ENCODE results near the gene SDS. TPM values are rescaled to one million over a fixed set of nuclear protein-coding genes. Genes with fewer than 3 reads are reported as not detected.

Gene SDS
- total RNA-seq, 1 donor from 2014 or later = 6.4 TPM

DNA sequence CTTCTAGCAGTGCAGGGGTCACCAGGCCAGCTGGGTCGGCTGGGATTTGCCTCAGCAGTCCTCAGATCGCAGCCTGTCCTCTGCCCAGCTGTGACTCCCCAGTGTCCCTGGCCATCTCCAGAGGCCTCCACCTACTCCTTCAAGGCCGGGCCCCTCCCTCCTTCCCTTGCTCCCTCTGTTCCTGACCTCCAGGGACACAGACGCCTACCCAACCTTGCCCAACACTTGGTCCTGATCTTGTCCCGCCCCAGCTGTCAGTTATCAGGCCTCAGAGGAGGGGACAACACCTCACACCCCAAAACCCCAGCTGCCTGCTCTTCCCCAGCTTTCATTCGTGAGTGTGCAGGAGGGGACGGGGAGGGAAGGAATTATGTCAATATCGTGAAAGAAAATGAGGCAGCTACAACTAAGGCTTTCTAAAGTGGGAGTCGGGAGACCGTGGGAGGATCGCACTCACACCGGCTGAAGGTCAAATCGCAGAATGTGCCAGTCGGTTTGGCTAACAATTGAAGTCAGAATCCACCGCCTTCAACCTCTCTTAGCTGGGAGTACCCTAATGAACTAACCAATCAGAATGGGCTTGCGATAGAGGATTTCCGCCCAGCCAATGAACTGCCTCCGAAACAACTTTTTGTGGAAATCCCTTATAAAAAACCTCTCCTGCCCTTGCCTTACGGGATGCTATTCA lies 54.7 kb downstream of the SDS start:
- no peak for DNase-seq (ENCODE audit: low spot score)

DNA sequence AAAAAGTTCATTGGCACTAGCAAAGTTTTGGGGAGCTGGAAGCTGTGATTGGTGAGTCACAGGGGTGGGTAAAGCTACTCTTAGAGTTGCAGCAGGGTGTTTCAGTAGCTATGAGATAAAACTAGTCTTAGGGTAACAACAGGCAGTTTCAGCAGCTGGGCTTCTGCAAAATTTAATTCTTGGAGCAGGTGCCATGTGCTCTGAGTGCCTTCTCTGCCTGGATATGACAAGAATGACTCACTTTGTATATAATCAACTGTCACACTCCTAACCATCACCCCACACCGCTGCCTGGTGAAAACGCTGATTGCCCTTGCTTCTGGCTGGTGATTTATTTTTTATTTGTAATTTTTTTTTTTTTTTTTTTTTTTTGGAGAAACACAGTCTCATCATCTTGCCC lies 55.8 kb downstream of the SDS start:
- DNase-seq (ENCODE audit: low spot score) = no peak

DNA sequence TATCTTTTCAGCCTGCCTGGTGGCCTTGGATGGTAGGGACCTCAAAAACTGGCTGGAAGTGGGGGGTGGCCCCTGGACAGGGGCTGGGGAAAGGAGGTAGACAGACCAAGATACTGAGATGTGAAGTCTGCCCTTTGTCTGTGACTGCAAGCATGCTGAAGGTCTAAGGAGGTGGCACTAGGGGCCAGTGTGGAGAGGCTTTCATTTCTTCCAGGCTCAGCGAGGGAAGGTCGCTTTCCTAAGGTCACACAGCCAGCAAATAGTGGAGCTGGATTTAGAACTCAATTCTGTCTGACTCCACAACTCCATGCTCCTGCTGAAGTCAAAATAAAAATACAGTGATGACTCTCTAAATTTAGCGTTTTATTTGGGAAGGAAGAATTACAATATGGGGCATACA lies 56.6 kb downstream of the SDS start:
- no peak for DNase-seq (ENCODE audit: low spot score)

DNA sequence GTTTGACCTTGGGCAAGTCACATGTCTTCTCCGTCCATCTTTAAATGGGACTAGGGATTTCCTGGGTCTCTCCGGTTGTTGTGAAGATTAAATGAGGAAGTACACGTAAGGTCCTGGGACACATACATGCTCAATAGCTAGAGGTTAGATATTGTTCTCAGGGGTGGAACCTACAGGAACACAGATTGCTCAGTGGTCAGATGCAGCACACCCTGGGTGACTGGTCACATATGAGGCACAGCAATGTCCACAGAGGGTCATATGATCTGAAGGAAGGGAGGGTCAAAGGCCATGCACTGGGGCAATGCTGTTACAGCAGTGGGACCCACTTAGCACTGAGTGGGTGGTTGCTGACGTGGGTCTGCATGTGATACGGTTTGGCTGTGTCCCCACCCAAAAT lies 57.3 kb downstream of the SDS start:
- no peak for DNase-seq (ENCODE audit: low spot score)

DNA sequence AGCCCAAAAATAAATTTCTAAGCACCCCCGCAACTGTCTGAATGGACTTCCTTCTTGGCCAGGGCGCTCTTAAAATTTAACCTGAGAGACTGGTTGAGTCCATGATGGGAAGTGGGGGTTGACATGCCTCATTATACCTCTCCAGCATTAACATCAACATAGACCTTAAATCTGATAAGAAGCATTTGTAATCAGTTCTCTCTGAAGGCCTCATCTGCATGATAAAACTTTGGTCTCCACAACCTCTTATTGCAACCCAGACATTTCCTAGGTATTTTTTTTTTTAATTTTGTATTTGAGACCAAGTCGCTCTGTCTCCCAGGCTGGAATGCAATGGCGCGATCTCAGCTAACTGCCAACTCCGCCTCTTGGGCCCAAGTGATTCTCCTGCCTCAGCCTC lies 58.4 kb downstream of the SDS start:
- DNase-seq (ENCODE audit: low spot score) = no peak

Other genes with a start within 250 kb of the SDS start
- 65.2 TPM for gene DDX54, start 218.4 kb downstream of the SDS start, total RNA-seq
- 11.6 TPM for gene RITA1, start 218.2 kb downstream of the SDS start, total RNA-seq
- 133 TPM for gene TPCN1, start 182.4 kb downstream of the SDS start, total RNA-seq
- 49.5 TPM for gene SLC8B1, start 68.8 kb downstream of the SDS start, total RNA-seq
- 31.8 TPM for gene PLBD2, start 45.3 kb downstream of the SDS start, total RNA-seq
- gene SDSL, start 18.5 kb upstream of the SDS start, total RNA-seq = 17.4 TPM
- not detected for gene LHX5, start 68.0 kb upstream of the SDS start, total RNA-seq

All from ureter (tissue), 1 donor.